Suprapubic skin (tissue), 4 donors: Measurements from ENCODE around the gene UTP14C. TPM values are rescaled to one million over a fixed set of nuclear protein-coding genes. Genes with fewer than 3 reads are reported as not detected.

Source experiments
- DNase-seq, 2 donors: peaks; one replicate each; pipeline ENCODE4 v3.0.0-alpha.2; 2019; ENCODE audit warnings: low spot score in 2 of 2
- H3K27ac ChIP-seq: fragments of 200-600 bp; sonication (generic); one replicate; pipeline ENCODE4 v1.5.1; 2019
- H3K27me3 ChIP-seq: fragments of 200-600 bp; sonication (generic); one replicate; pipeline ENCODE4 v1.5.1; 2019
- H3K36me3 ChIP-seq: fragments of 200-600 bp; sonication (generic); one replicate; pipeline ENCODE4 v1.5.1; 2019
- H3K4me1 ChIP-seq: fragments of 200-600 bp; sonication (generic); one replicate; pipeline ENCODE4 v1.5.1; 2019
- H3K4me3 ChIP-seq: fragments of 200-600 bp; sonication (generic); one replicate; pipeline ENCODE4 v1.5.1; 2019; ENCODE audit warnings: mild to moderate bottlenecking
- H3K9me3 ChIP-seq: fragments of 200-600 bp; sonication (generic); one replicate; pipeline ENCODE4 v1.5.1; 2019
- EP300 ChIP-seq: sonication (generic); formaldehyde crosslinking; IDR thresholded peaks from one replicate; pipeline ENCODE4 v1.6.1; 2017; ENCODE audit warnings: antibody characterized with exemption
- POLR2A ChIP-seq, 2 donors: fragments of 450-650 bp; IDR thresholded peaks; one replicate each; pipeline ENCODE4 v1.6.1; 2017; ENCODE audit warnings: antibody characterized with exemption in 2 of 2, mild to moderate bottlenecking in 2 of 2, moderate library complexity in 2 of 2
- POLR2AphosphoS5 ChIP-seq, 3 donors: sonication (generic); formaldehyde crosslinking; IDR thresholded peaks; one replicate each; pipeline ENCODE4 v1.6.1; 2017; ENCODE audit warnings: antibody characterized with exemption in 3 of 3
- WGBS: methylation state at CpG from one replicate; pipeline ENCODE4 v1.1.5; 2018; 5-methylcytosine and 5-hydroxymethylcytosine counted together
- total RNA-seq, 4 donors: library from RNA; depleted of rRNA; stranded (reverse); fragments of >200 nt; gene quantifications; one replicate each; pipeline ENCODE4 v1.1.0, GENCODE V29; 2016
- TF ChIP-seq, protein P1 (sequence below), 2 donors: fragments of 200-600 bp in 1 of 2; fragments of 450-650 bp in 1 of 2; sonication (generic) in 1 of 2; IDR thresholded peaks; one replicate each; pipeline ENCODE4 v1.5.1; 2016 to 2019; ENCODE audit warnings: antibody characterized with exemption in 2 of 2, mild to moderate bottlenecking in 1 of 2, moderate library complexity in 1 of 2

The UTP14C gene
- total RNA-seq, 4 donors from 2014 or later: 8.7 to 13.6 (median 10.3) TPM

DNA sequence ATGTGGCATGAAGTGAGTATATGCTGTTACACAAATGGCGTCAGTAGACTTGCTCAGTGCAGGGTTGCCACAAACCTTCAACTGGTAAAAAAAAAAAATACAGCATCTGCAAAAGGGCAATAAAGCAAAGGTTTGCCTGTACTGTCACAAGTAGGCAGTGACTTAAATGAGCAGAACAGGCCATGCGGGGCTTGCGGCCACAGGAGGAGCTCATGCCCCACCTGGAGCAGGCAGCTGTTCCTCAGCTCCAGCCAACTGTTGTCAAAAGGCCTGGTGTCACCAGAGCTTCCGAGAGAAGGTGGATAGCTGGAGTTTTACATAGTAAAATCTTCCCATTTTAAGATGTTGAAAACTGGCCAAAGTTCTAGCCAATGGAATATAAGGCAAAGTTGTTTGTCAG lies 20.9 kb upstream of the UTP14C start:
- no peak for DNase-seq
- peaks cover 9% of the 10 kb centered on the region for H3K4me1 ChIP-seq
- H3K27ac ChIP-seq: no peak overlapping the region
- no peak overlapping the region for H3K4me3 ChIP-seq
- 91% methylated on average over 4 of the region's 4 CpGs for WGBS
- H3K36me3 ChIP-seq: no peaks in the 10 kb centered on the region
- H3K9me3 ChIP-seq: no peaks in the 10 kb centered on the region
- no peak for TF ChIP-seq POLR2AphosphoS5 (IDR thresholded peaks at IDR 0.05)
- TF ChIP-seq EP300: no peak
- TF ChIP-seq, protein P1, sequence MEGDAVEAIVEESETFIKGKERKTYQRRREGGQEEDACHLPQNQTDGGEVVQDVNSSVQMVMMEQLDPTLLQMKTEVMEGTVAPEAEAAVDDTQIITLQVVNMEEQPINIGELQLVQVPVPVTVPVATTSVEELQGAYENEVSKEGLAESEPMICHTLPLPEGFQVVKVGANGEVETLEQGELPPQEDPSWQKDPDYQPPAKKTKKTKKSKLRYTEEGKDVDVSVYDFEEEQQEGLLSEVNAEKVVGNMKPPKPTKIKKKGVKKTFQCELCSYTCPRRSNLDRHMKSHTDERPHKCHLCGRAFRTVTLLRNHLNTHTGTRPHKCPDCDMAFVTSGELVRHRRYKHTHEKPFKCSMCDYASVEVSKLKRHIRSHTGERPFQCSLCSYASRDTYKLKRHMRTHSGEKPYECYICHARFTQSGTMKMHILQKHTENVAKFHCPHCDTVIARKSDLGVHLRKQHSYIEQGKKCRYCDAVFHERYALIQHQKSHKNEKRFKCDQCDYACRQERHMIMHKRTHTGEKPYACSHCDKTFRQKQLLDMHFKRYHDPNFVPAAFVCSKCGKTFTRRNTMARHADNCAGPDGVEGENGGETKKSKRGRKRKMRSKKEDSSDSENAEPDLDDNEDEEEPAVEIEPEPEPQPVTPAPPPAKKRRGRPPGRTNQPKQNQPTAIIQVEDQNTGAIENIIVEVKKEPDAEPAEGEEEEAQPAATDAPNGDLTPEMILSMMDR (IDR thresholded peaks at IDR 0.05): no peak
- no peak for TF ChIP-seq POLR2A (IDR thresholded peaks at IDR 0.05)
- no peaks in the 10 kb centered on the region for H3K27me3 ChIP-seq

DNA sequence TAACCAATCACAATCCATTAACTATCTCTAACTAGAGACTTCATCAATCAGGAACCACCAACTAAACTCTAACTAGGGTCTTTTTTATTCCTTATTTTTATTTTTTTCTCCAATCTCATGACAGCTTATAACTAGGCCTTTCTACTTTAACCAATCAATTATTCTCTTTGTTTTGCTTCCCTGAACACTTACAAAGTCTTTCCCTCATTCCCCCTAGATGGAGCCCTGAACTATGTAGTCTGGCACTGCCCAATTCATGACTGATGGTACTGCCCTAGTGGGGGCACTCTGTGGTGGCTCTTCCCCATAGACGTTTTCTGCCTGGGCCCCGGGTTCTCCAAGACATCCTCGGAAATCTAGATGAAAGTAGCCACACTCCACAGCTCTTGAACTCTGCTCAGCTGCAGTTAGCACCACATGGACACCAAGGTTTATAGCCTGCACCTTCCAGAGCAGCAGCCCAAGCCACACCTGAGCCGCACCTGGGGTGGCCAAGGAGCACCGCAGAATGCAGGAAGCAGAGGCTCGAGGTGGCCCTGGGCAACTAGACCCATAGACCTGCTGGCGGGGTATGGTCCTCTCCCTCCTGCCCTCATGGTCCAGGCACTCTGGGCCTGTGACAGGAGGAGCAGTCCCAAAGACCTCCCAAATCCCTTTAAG lies 19.9 kb upstream of the UTP14C start:
- no peaks in the 10 kb centered on the region for H3K9me3 ChIP-seq
- no peaks in the 10 kb centered on the region for H3K36me3 ChIP-seq
- DNase-seq: no peak
- TF ChIP-seq, protein P1 (IDR thresholded peaks at IDR 0.05): no peak
- no peak for TF ChIP-seq POLR2AphosphoS5 (IDR thresholded peaks at IDR 0.05)
- TF ChIP-seq EP300: no peak
- no peak for TF ChIP-seq POLR2A (IDR thresholded peaks at IDR 0.05)
- peaks cover 3% of the 10 kb centered on the region for H3K4me1 ChIP-seq
- no peaks in the 10 kb centered on the region for H3K27me3 ChIP-seq
- WGBS: 82% methylated on average over 7 of the region's 7 CpGs
- no peak overlapping the region for H3K27ac ChIP-seq
- no peak overlapping the region for H3K4me3 ChIP-seq

DNA sequence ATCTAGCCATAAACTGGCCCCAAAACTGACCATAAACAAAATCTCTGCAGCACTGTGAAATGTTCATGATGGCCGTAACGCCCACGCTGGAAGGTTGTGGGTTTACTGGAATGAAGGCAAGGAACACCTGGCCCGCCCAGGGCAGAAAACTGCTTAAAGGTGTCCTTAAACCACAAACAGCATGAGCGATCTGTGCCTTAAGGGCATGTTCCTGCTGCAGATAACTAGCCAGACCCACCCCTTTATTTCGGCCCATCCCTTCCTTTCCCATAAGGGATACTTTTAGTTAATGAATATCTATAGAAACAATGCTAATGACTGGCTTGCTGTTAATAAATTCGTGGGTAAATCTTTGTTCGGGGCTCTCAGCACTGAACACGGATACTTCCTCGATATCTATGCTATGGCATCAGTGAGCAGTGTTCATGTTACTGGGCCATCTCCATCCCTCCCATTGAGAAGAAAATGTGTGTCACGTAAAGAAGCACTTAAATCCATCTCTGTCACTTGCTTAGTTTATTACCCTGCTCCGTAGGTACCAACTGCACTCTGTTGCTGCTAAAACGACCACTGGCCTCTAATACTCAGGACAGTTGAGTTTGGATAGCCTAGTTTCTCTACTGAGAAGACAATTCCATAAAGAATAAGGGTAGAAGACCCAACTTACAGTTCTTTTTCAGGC lies 18.5 kb upstream of the UTP14C start:
- no peak for TF ChIP-seq POLR2AphosphoS5 (IDR thresholded peaks at IDR 0.05)
- TF ChIP-seq EP300: no peak
- TF ChIP-seq, protein P1 (IDR thresholded peaks at IDR 0.05): no peak
- no peak for TF ChIP-seq POLR2A (IDR thresholded peaks at IDR 0.05)
- DNase-seq: no peak
- WGBS: 84% methylated on average over 13 of the region's 13 CpGs
- H3K4me3 ChIP-seq: no peak overlapping the region
- peaks cover 6% of the 10 kb centered on the region for H3K4me1 ChIP-seq
- H3K36me3 ChIP-seq: no peaks in the 10 kb centered on the region
- no peaks in the 10 kb centered on the region for H3K9me3 ChIP-seq
- no peak overlapping the region for H3K27ac ChIP-seq
- H3K27me3 ChIP-seq: no peaks in the 10 kb centered on the region

DNA sequence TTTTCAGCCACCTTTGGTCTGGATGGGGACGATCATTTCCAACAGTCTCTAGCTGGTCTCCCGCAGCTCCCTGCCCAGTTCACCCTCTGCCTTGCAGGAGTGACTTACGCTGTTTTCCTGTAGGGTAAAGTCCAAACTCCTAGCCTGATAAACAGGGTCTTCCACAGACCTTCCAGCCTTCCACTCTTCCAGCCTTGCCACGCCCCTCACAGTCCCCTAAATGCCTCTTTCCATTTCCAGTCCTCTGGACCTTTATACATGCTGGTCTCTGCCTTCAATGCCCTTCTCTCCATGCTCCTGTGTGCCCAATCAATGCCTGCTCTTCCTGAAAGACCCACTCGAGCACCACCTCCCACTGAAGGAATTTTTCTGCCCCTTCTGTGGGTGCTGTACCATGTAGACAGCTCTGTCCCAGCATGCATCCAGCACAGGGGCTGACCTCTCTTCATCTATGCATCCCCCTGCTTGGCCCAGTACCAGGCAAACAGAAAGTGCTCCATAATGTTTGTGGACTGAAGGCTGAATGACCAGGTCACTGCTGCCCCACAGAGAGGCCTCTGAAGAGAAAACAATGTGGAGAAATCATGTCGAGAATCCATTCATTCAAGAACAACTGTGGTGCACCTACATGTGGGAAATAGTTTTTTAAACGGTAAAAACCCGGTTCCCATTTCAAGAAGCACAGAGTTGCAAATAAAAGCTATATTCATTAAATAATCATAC lies 17.8 kb upstream of the UTP14C start:
- Histone ChIP-seq H3K27me3 (no peaks in the 10 kb centered on the region), H3K27ac (no peak overlapping the region), H3K9me3 (no peaks in the 10 kb centered on the region), H3K4me1 (peaks cover 12% of the 10 kb centered on the region), H3K4me3 (no peak overlapping the region), H3K36me3 (no peaks in the 10 kb centered on the region)
- 88% methylated on average over 8 of the region's 8 CpGs for WGBS
- DNase-seq: no peak
- TF ChIP-seq POLR2AphosphoS5 (IDR thresholded peaks at IDR 0.05) (no peak), POLR2A (IDR thresholded peaks at IDR 0.05) (no peak), EP300 (no peak)
- TF ChIP-seq, protein P1 (IDR thresholded peaks at IDR 0.05): no peak

DNA sequence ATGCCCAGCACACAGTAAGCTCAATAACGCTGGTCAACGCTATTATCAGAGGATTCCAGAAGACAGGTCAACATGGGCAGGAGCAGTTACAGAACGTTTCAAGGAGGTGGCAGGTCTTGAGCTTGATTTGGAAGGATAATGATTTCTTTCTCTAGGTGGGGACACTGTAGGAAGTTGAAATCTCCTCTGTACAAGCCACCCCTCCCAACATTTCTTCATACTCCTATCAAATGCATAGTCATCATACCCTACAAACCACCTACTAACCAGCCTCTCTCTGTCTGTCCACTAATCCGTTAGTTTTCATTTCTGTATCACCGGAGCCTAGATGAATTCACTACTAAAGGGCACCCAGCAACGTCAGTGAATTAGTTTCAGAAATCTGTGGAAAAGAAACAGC lies 14.5 kb upstream of the UTP14C start:
- peaks cover 28% of the 10 kb centered on the region for H3K4me1 ChIP-seq
- DNase-seq: no peak
- H3K36me3 ChIP-seq: no peaks in the 10 kb centered on the region
- no peak overlapping the region for H3K4me3 ChIP-seq
- 68% methylated on average over 6 of the region's 6 CpGs for WGBS
- no peak overlapping the region for H3K27ac ChIP-seq
- no peaks in the 10 kb centered on the region for H3K27me3 ChIP-seq
- no peaks in the 10 kb centered on the region for H3K9me3 ChIP-seq
- no peak for TF ChIP-seq POLR2A (IDR thresholded peaks at IDR 0.05)
- no peak for TF ChIP-seq POLR2AphosphoS5 (IDR thresholded peaks at IDR 0.05)
- no peak for TF ChIP-seq EP300
- TF ChIP-seq, protein P1 (IDR thresholded peaks at IDR 0.05): no peak
